K562 (cell line): ENCODE data around the gene PIK3R2. TPM values are rescaled to one million over a fixed set of nuclear protein-coding genes. Genes with fewer than 3 reads are reported as not detected.

Experiments
- ATF1 ChIP-seq, 2 experiments: fragments of 450-650 bp in 1 of 2; IDR thresholded peaks; 2 replicates each; pipeline ENCODE4 v1.6.1; 2016; ENCODE audit warnings: missing compliant biosample characterization in 1 of 2, missing genetic modification characterization in 1 of 2
- CHD4 ChIP-seq: fragments of 200-600 bp; sonication (generic); IDR thresholded peaks from 3 replicates; pipeline ENCODE4 v1.6.1; 2012; ENCODE audit warnings: low read depth, mild to moderate bottlenecking, mixed read lengths, low read length, inconsistent platforms; ENCODE audit not compliant: insufficient read depth, insufficient replicate concordance, poor library complexity, severe bottlenecking
- ELF4 ChIP-seq: fragments of 450-650 bp; formaldehyde crosslinking; IDR thresholded peaks from 2 replicates; pipeline ENCODE4 v1.4.0; 2022; ENCODE audit warnings: missing genetic modification characterization
- GATA2 ChIP-seq: sonication (generic); formaldehyde crosslinking; IDR thresholded peaks from 2 replicates; pipeline ENCODE4 v1.4.0; 2020; ENCODE audit warnings: mild to moderate bottlenecking, missing genetic modification reagents
- MNT ChIP-seq, 2 experiments: fragments of 450-650 bp; conservative IDR thresholded peaks; 2 replicates each; pipeline ENCODE4 v1.6.1; 2017; ENCODE audit warnings: mild to moderate bottlenecking in 2 of 2, moderate library complexity in 2 of 2
- RBM25 ChIP-seq: fragments of 200-400 bp; formaldehyde crosslinking; IDR thresholded peaks from 2 replicates; pipeline ENCODE4 v1.6.1; 2018; ENCODE audit warnings: low read length, low read depth, moderate library complexity; ENCODE audit not compliant: severe bottlenecking
- RNF219 ChIP-seq: fragments of 250-450 bp; sonication (Bioruptor Pico); IDR thresholded peaks from 2 replicates; pipeline ENCODE4 v1.5.0; 2022; ENCODE audit warnings: mild to moderate bottlenecking
- SIX5 ChIP-seq, 2 experiments: IDR thresholded peaks; 2 replicates each; pipeline ENCODE4 v1.6.1; 2011; ENCODE audit warnings: low read length in 2 of 2, borderline replicate concordance in 1 of 2, low read depth in 1 of 2, mild to moderate bottlenecking in 1 of 2, moderate library complexity in 1 of 2; ENCODE audit not compliant: insufficient read depth in 1 of 2
- TBP ChIP-seq: optimal IDR thresholded peaks from 2 replicates; pipeline ENCODE3; 2011; ENCODE audit warnings: low read depth, low read length, improper control_type of control experiment
- ZNF57 ChIP-seq: fragments of 450-650 bp; formaldehyde crosslinking; IDR thresholded peaks from 2 replicates; pipeline ENCODE4 v1.4.0; 2020; ENCODE audit warnings: mild to moderate bottlenecking, moderate library complexity
- ZNF717 ChIP-seq: fragments of 250-450 bp; sonication (Bioruptor Pico); IDR thresholded peaks from 2 replicates; pipeline ENCODE4 v1.5.0; 2021
- polyA plus RNA-seq, 8 experiments: library from polyadenylated mRNA; depleted of rRNA in 4 of 8; stranded (reverse) in 5 of 8; unstranded in 3 of 8; fragments of >200 nt; fragmentation: Nextera tagmentation in 2 of 8; fragmentation: Illumina TruSeq in 1 of 8; extraction: Ambion mirVana in 2 of 8; extraction: Trizol in 1 of 8; gene quantifications; 2 replicates each; pipeline versions ENCODE4 v1.2.1 to v1.2.3, GENCODE V29; 2011 to 2014; ENCODE audit warnings: inconsistent platforms in 1 of 8, missing spikeins in 1 of 8
- total RNA-seq, 7 experiments: library from RNA; depleted of rRNA in 6 of 7; stranded (reverse); fragments of >200 nt in 6 of 7; fragmentation: Illumina TruSeq in 2 of 7; extraction: Trizol in 2 of 7; gene quantifications; 2 replicates each; pipeline versions ENCODE4 v1.2.1 to v1.2.3, GENCODE V29; 2011 to 2021; ENCODE audit warnings: low replicate concordance in 1 of 7
- TF ChIP-seq, protein P1 (sequence below): fragments of 450-650 bp; IDR thresholded peaks from 2 replicates; pipeline ENCODE4 v1.6.1; 2016; ENCODE audit warnings: mild to moderate bottlenecking, moderate library complexity

PIK3R2 gene
- total and polyA plus RNA-seq, 9 of the 15 experiments (the other 6 are each of a cell fraction or from before 2014, with no cell fraction given): 0.39 to 37.9 (median 5.3) TPM

- TF ChIP-seq MNT (conservative IDR thresholded peaks at IDR 0.05) (peak in 1 of 2 experiments; percentile 51; a peak in 2 of 4 replicates), SIX5 (IDR thresholded peaks at IDR 0.05; ENCODE audit: borderline replicate concordance in 1 of 2, insufficient read depth in 1 of 2, low read depth in 1 of 2, low read length in 2 of 2) (no peak), ELF4 (CRISPR knock-in tag) (no peak), ATF1 (CRISPR knock-in tag; IDR thresholded peaks at IDR 0.05) (no peak), ATF1 (tag; IDR thresholded peaks at IDR 0.05) (0 out of 2 replicates have a peak, but pooled peaks have one; percentile 28), RBM25 (peak; percentile 55), GATA2 (CRISPR knock-in tag) (no peak), RNF219 (CRISPR knock-in tag) (no peak), ZNF57 (no peak), CHD4 (peak; percentile 29), ZNF717 (CRISPR knock-in tag) (0 out of 2 replicates have a peak, but pooled peaks have one; percentile 23), TBP (peak; percentile 36)
- TF ChIP-seq, protein P1, sequence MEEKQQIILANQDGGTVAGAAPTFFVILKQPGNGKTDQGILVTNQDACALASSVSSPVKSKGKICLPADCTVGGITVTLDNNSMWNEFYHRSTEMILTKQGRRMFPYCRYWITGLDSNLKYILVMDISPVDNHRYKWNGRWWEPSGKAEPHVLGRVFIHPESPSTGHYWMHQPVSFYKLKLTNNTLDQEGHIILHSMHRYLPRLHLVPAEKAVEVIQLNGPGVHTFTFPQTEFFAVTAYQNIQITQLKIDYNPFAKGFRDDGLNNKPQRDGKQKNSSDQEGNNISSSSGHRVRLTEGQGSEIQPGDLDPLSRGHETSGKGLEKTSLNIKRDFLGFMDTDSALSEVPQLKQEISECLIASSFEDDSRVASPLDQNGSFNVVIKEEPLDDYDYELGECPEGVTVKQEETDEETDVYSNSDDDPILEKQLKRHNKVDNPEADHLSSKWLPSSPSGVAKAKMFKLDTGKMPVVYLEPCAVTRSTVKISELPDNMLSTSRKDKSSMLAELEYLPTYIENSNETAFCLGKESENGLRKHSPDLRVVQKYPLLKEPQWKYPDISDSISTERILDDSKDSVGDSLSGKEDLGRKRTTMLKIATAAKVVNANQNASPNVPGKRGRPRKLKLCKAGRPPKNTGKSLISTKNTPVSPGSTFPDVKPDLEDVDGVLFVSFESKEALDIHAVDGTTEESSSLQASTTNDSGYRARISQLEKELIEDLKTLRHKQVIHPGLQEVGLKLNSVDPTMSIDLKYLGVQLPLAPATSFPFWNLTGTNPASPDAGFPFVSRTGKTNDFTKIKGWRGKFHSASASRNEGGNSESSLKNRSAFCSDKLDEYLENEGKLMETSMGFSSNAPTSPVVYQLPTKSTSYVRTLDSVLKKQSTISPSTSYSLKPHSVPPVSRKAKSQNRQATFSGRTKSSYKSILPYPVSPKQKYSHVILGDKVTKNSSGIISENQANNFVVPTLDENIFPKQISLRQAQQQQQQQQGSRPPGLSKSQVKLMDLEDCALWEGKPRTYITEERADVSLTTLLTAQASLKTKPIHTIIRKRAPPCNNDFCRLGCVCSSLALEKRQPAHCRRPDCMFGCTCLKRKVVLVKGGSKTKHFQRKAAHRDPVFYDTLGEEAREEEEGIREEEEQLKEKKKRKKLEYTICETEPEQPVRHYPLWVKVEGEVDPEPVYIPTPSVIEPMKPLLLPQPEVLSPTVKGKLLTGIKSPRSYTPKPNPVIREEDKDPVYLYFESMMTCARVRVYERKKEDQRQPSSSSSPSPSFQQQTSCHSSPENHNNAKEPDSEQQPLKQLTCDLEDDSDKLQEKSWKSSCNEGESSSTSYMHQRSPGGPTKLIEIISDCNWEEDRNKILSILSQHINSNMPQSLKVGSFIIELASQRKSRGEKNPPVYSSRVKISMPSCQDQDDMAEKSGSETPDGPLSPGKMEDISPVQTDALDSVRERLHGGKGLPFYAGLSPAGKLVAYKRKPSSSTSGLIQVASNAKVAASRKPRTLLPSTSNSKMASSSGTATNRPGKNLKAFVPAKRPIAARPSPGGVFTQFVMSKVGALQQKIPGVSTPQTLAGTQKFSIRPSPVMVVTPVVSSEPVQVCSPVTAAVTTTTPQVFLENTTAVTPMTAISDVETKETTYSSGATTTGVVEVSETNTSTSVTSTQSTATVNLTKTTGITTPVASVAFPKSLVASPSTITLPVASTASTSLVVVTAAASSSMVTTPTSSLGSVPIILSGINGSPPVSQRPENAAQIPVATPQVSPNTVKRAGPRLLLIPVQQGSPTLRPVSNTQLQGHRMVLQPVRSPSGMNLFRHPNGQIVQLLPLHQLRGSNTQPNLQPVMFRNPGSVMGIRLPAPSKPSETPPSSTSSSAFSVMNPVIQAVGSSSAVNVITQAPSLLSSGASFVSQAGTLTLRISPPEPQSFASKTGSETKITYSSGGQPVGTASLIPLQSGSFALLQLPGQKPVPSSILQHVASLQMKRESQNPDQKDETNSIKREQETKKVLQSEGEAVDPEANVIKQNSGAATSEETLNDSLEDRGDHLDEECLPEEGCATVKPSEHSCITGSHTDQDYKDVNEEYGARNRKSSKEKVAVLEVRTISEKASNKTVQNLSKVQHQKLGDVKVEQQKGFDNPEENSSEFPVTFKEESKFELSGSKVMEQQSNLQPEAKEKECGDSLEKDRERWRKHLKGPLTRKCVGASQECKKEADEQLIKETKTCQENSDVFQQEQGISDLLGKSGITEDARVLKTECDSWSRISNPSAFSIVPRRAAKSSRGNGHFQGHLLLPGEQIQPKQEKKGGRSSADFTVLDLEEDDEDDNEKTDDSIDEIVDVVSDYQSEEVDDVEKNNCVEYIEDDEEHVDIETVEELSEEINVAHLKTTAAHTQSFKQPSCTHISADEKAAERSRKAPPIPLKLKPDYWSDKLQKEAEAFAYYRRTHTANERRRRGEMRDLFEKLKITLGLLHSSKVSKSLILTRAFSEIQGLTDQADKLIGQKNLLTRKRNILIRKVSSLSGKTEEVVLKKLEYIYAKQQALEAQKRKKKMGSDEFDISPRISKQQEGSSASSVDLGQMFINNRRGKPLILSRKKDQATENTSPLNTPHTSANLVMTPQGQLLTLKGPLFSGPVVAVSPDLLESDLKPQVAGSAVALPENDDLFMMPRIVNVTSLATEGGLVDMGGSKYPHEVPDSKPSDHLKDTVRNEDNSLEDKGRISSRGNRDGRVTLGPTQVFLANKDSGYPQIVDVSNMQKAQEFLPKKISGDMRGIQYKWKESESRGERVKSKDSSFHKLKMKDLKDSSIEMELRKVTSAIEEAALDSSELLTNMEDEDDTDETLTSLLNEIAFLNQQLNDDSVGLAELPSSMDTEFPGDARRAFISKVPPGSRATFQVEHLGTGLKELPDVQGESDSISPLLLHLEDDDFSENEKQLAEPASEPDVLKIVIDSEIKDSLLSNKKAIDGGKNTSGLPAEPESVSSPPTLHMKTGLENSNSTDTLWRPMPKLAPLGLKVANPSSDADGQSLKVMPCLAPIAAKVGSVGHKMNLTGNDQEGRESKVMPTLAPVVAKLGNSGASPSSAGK: peak; percentile 46; the same call in 1 of the 2 replicates
These were observed 7.6 kb downstream of the PIK3R2 start (continued) for GRCh38 chr19:18160493-18160970.
